HCT116 (cell line): ENCODE measurements around the gene DIS3L2. TPM values are rescaled to one million over a fixed set of nuclear protein-coding genes. Genes with fewer than 3 reads are reported as not detected.

Experiments
- ATAC-seq: fragments of 200-7000 bp; cut with Tn5 transposase; 2 replicates; pipeline ENCODE4 v1.9.1; 2020; ENCODE audit warnings: mild to moderate bottlenecking, moderate library complexity
- BruUV-seq: library from RNA; stranded (reverse); fragments of 400-500 nt; replicated peaks from 2 replicates; lab custom pipeline; 2021; lab: Mats Ljungman, UMichigan
- CTCF ChIA-PET: fragments of 300-600 bp; sonication (Branson Sonifier 250); formaldehyde crosslinking; loops from one replicate; lab custom pipeline; 2021; ENCODE audit warnings: antibody characterized with exemption; lab: Charles Lee
- POLR2A ChIA-PET: fragments of 300-600, 350-600 bp; sonication (Branson Sonifier 250); formaldehyde crosslinking; loops from one replicate; lab custom pipeline; 2021; ENCODE audit warnings: antibody characterized with exemption; lab: Charles Lee
- RAD21 ChIA-PET, 2 experiments: fragments of 300-600 bp; sonication (Branson Sonifier 250); formaldehyde crosslinking; loops; one replicate each; lab custom pipeline; 2023; ENCODE audit warnings: low total read pairs in 2 of 2; ENCODE audit not compliant: uncharacterized antibody in 2 of 2, unreplicated experiment in 2 of 2, low non-redundant PET in 1 of 2; lab: Charles Lee
- DNase-seq: peaks from one replicate; pipeline ENCODE4 v3.0.0-alpha.2; 2010; ENCODE audit warnings: low read depth, low spot score
- H2AFZ ChIP-seq: fragments of 200-600 bp; shearing (Covaris generic), sonication (generic); 2 replicates; pipeline ENCODE4 v1.6.1; 2017; ENCODE audit warnings: low read depth, mixed run types, mixed read lengths, antibody characterized with exemption, low read length; ENCODE audit not compliant: poor library complexity, severe bottlenecking
- H3K27ac ChIP-seq: 2 replicates; pipeline ENCODE4 v1.5.1; 2012; ENCODE audit warnings: low read depth, low read length
- H3K27me3 ChIP-seq: fragments of 200-600 bp; sonication (generic); 2 replicates; pipeline ENCODE4 v1.6.1; 2016; ENCODE audit warnings: mixed run types, low read length, mixed read lengths; ENCODE audit not compliant: insufficient read depth
- H3K36me3 ChIP-seq, 2 experiments: fragments of 200-500 bp in 1 of 2; fragments of 200-600 bp in 1 of 2; sonication (Bioruptor generic) in 1 of 2; sonication (generic) in 1 of 2; 2 replicates each; pipeline versions ENCODE4 v1.5.1 to v1.6.1; 2014 to 2016; ENCODE audit warnings: low read length in 2 of 2, inconsistent platforms in 1 of 2, mixed read lengths in 1 of 2, mixed run types in 1 of 2; ENCODE audit not compliant: insufficient read depth in 2 of 2, control insufficient read depth in 1 of 2
- H3K4me1 ChIP-seq, 2 experiments: fragments of 200-600 bp in 1 of 2; sonication (generic) in 1 of 2; 2 replicates each; pipeline versions ENCODE4 v1.5.1 to v1.6.1; 2012 to 2017; ENCODE audit warnings: low read length in 2 of 2, inconsistent platforms in 1 of 2, mild to moderate bottlenecking in 1 of 2, mixed read lengths in 1 of 2, mixed run types in 1 of 2, moderate library complexity in 1 of 2; ENCODE audit not compliant: insufficient read depth in 2 of 2, control insufficient read depth in 1 of 2
- H3K4me2 ChIP-seq: fragments of 200-600 bp; sonication (generic); 2 replicates; pipeline ENCODE4 v1.6.1; 2017; ENCODE audit warnings: mixed run types, low read length, mixed read lengths
- H3K4me3 ChIP-seq, 2 experiments: fragments of 200-600 bp in 1 of 2; sonication (generic) in 1 of 2; replicated peaks in 1 of 2; 2 replicates each; pipeline ENCODE4 v1.5.1; 2011 to 2016; ENCODE audit warnings: low read length in 2 of 2, control low read depth in 1 of 2, low read depth in 1 of 2, mild to moderate bottlenecking in 1 of 2, mixed read lengths in 1 of 2, mixed run types in 1 of 2
- H3K79me2 ChIP-seq: fragments of 200-600 bp; sonication (generic); 2 replicates; pipeline ENCODE4 v1.6.1; 2017; ENCODE audit warnings: mild to moderate bottlenecking, mixed run types, low read length, moderate library complexity, mixed read lengths; ENCODE audit not compliant: insufficient read depth
- H3K9ac ChIP-seq: fragments of 200-600 bp; sonication (generic); 2 replicates; pipeline ENCODE4 v1.6.1; 2016; ENCODE audit warnings: low read length, mixed read lengths
- H3K9me2 ChIP-seq: fragments of 200-600 bp; sonication (generic), shearing (Covaris generic); 2 replicates; pipeline ENCODE4 v1.6.1; 2017; ENCODE audit warnings: mixed run types, mild to moderate bottlenecking, moderate library complexity; ENCODE audit not compliant: insufficient read depth
- H3K9me3 ChIP-seq, 2 experiments: fragments of 200-500 bp in 1 of 2; fragments of 200-600 bp in 1 of 2; sonication (Bioruptor generic) in 1 of 2; sonication (generic) in 1 of 2; 2 replicates each; pipeline ENCODE4 v1.6.1; 2014 to 2017; ENCODE audit warnings: low read length in 2 of 2, mixed read lengths in 2 of 2, inconsistent platforms in 1 of 2, low read depth in 1 of 2, mild to moderate bottlenecking in 1 of 2, mixed run types in 1 of 2, moderate library complexity in 1 of 2; ENCODE audit not compliant: control insufficient read depth in 1 of 2, insufficient read depth in 1 of 2
- H4K20me1 ChIP-seq: fragments of 200-600 bp; sonication (generic), shearing (Covaris generic); 2 replicates; pipeline ENCODE4 v1.6.1; 2017; ENCODE audit warnings: mixed run types, mild to moderate bottlenecking, moderate library complexity; ENCODE audit not compliant: insufficient read depth
- CEBPB ChIP-seq: IDR thresholded peaks from 2 replicates; pipeline ENCODE4 v1.6.1; 2012; ENCODE audit warnings: low read depth
- EZH2 ChIP-seq: fragments of 200-600 bp; sonication (generic); IDR thresholded peaks from 2 replicates; pipeline ENCODE4 v1.6.1; 2017; ENCODE audit warnings: antibody characterized with exemption, mixed run types
- JUND ChIP-seq: IDR thresholded peaks from 2 replicates; pipeline ENCODE4 v1.6.1; 2012
- POLR2A ChIP-seq: IDR thresholded peaks from 2 replicates; pipeline ENCODE4 v1.7.0; 2011; ENCODE audit warnings: borderline replicate concordance; ENCODE audit not compliant: insufficient read depth, insufficient read length; ENCODE audit errors: extremely low read depth
- POLR2AphosphoS5 ChIP-seq: IDR thresholded peaks from 2 replicates; pipeline ENCODE4 v1.6.1; 2011; ENCODE audit warnings: mild to moderate bottlenecking, low read depth, low read length, moderate library complexity
- SRF ChIP-seq: IDR thresholded peaks from 2 replicates; pipeline ENCODE4 v1.6.1; 2012; ENCODE audit warnings: low read depth
- TCF7L2 ChIP-seq: IDR thresholded peaks from 2 replicates; pipeline ENCODE4 v1.7.0; 2011; ENCODE audit warnings: borderline replicate concordance, inconsistent platforms; ENCODE audit not compliant: insufficient read depth, insufficient read length; ENCODE audit errors: extremely low read depth
- YY1 ChIP-seq: IDR thresholded peaks from 2 replicates; pipeline ENCODE4 v1.6.1; 2011; ENCODE audit warnings: low read length, low read depth, moderate library complexity, mild to moderate bottlenecking; ENCODE audit not compliant: insufficient replicate concordance; ENCODE audit errors: extremely low read depth
- ZFX ChIP-seq: fragments of 450-650 bp; IDR thresholded peaks from 2 replicates; pipeline ENCODE4 v1.6.1; 2017
- ZNF274 ChIP-seq: fragments of 200-500 bp; sonication (Bioruptor generic); IDR thresholded peaks from 2 replicates; pipeline ENCODE4 v1.6.1; 2014; ENCODE audit warnings: mild to moderate bottlenecking, low read depth, low read length, inconsistent platforms
- intact Hi-C: fragments of 100-400 bp; cut with micrococcal nuclease; formaldehyde crosslinking; loops from 2 replicates; pipeline ENCODE4 v1.10.0; 2022
- total RNA-seq: library from RNA; stranded (reverse); gene quantifications from one replicate; pipeline ENCODE4 v1.2.1, GENCODE V29; 2021; ENCODE audit not compliant: unreplicated experiment
- TF ChIP-seq, protein P1 (sequence below): IDR thresholded peaks from 2 replicates; pipeline ENCODE4 v1.6.1; 2012

DIS3L2 gene
- total RNA-seq, 1 experiment from 2014 or later: 42.5 TPM

DNA sequence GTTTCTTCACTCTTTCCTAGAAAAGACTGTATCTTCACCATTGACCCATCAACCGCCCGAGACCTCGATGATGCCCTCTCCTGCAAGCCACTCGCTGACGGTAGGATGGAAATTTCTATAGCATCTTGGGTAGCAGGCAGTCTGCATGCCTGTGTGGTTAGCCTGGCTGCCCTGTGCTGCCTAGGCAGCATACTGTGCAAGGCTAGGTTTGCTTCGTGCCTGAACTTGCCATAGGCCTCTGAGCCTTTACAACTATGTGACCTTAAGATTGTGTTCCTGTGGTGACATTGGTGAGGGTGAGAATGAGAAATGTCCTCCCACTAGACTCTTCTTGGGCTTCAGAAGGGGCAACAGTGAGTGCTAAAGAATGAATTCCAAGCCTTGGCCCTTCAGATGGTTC is 248.8 kb downstream of the DIS3L2 start:
- Histone ChIP-seq H3K27ac (no peak overlapping the region), H3K9ac (no peak overlapping the region), H3K27me3 (no peaks in the 10 kb centered on the region), H3K36me3 (0 out of 4 replicates have a peak, but pooled peaks cover 0 to 4% of the 10 kb centered on the region in 2 experiments), H3K79me2 (no peaks in the 10 kb centered on the region), H3K4me3 (no peak overlapping the region), H2AFZ (no peak overlapping the region)
- CTCF ChIA-PET: no interaction called here
- no peak for TF ChIP-seq POLR2AphosphoS5
- TF ChIP-seq, protein P1, sequence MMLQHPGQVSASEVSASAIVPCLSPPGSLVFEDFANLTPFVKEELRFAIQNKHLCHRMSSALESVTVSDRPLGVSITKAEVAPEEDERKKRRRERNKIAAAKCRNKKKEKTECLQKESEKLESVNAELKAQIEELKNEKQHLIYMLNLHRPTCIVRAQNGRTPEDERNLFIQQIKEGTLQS: no peak
- no peak for TF ChIP-seq CEBPB
- no peak for TF ChIP-seq TCF7L2
- no peak for TF ChIP-seq ZFX
- no peak for TF ChIP-seq POLR2A
- TF ChIP-seq JUND: no peak
- TF ChIP-seq SRF: no peak
- no peak for TF ChIP-seq ZNF274
- TF ChIP-seq YY1: no peak
- no peak for TF ChIP-seq EZH2
- TF ChIP-seq, all 23 proteins: peak for 0
- ChIA-PET RAD21 (no interaction called here), POLR2A (no interaction called here)
- no peaks in the 10 kb centered on the region for H3K9me3 ChIP-seq
- no peak for ATAC-seq
- H4K20me1 ChIP-seq: no peaks in the 10 kb centered on the region
- no peaks in the 10 kb centered on the region for H3K4me1 ChIP-seq
- no TSS peak for BruUV-seq
- H3K9me2 ChIP-seq: no peaks in the 10 kb centered on the region
- intact Hi-C loops: no loop called here
- no peak for DNase-seq
- no peak overlapping the region for H3K4me2 ChIP-seq
